Measurements from ENCODE around the gene LUZP2. TPM values are rescaled to one million over a fixed set of nuclear protein-coding genes. Genes with fewer than 3 reads are reported as not detected.

LUZP2 gene
- total RNA-seq, 4 donors from 2014 or later, result 0.23 to 0.83 (median 0.48) TPM

DNA sequence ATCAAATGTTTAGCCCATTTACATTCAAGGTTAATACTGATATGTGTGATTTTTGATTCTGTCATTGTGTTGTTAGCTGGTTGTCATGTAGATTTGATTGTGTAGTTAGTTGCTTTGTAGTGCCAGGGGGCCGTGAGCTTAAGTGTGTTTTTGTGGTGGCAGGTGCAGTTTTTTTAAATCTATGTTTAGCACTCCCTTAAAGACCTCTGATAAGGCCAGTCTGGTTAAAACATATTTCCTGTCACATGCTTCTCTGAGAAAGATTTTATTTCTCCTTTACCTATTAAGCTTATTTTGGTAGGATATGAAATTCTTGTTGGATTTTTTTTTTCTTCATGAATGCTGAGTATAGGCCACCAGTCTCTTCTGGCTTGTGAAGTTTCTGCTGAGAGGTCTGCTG lies 540.6 kb downstream of the LUZP2 start:
- WGBS, 2 donors, result 59 to 64% methylated on average over 1 of the region's 1 CpG

GRCh38 chr11:25038131-25038530 lies 541.3 kb downstream of the LUZP2 start:
- intact Hi-C loops (cut with DNase I), result no loop called here
- H3K27me3 ChIP-seq, result no peaks in the 10 kb centered on the region
- no peak overlapping the region for H3K27ac ChIP-seq
- H3K36me3 ChIP-seq, result no peaks in the 10 kb centered on the region
- no peaks in the 10 kb centered on the region for H3K9me3 ChIP-seq
- DNase-seq, result no peak
- no peaks in the 10 kb centered on the region for H3K4me1 ChIP-seq
- TF ChIP-seq POLR2A (IDR thresholded peaks at IDR 0.05), result no peak
- no peak for TF ChIP-seq CTCF (IDR thresholded peaks at IDR 0.05)
- H3K4me3 ChIP-seq, result no peak overlapping the region

More for the DNA sequence above, 540.6 kb downstream of the LUZP2 start:
- no peak for DNase-seq
- Histone ChIP-seq H3K27ac (no peak overlapping the region), H3K36me3 (no peaks in the 10 kb centered on the region), H3K4me1 (no peaks in the 10 kb centered on the region), H3K27me3 (no peaks in the 10 kb centered on the region), H3K4me3 (no peak overlapping the region), H3K9me3 (no peaks in the 10 kb centered on the region)
- intact Hi-C loops (cut with DNase I), result no loop called here
- TF ChIP-seq CTCF (IDR thresholded peaks at IDR 0.05), result no peak
- TF ChIP-seq POLR2A (IDR thresholded peaks at IDR 0.05), result no peak

- no peak for DNase-seq
- intact Hi-C loops (cut with DNase I), result no loop called here
- Histone ChIP-seq H3K27me3 (no peaks in the 10 kb centered on the region), H3K27ac (no peak overlapping the region), H3K9me3 (no peaks in the 10 kb centered on the region), H3K36me3 (no peaks in the 10 kb centered on the region), H3K4me1 (no peaks in the 10 kb centered on the region), H3K4me3 (no peak overlapping the region)
- no peak for TF ChIP-seq CTCF (IDR thresholded peaks at IDR 0.05)
- no peak for TF ChIP-seq POLR2A (IDR thresholded peaks at IDR 0.05)
- 93 to 94% methylated on average over 2 of the region's 2 CpGs for WGBS, 2 donors
Observed at GRCh38 chr11:25039165-25039564, 542.3 kb downstream of the LUZP2 start.

GRCh38 chr11:25048632-25049031 lies 551.8 kb downstream of the LUZP2 start:
- 84% methylated on average over 1 of the region's 1 CpG for WGBS, 2 donors
- H3K4me1 ChIP-seq, result no peaks in the 10 kb centered on the region
- H3K27ac ChIP-seq, result no peak overlapping the region
- intact Hi-C loops (cut with DNase I), result no loop called here
- no peaks in the 10 kb centered on the region for H3K36me3 ChIP-seq
- no peak for DNase-seq
- no peak for TF ChIP-seq CTCF (IDR thresholded peaks at IDR 0.05)
- TF ChIP-seq POLR2A (IDR thresholded peaks at IDR 0.05), result no peak
- no peaks in the 10 kb centered on the region for H3K27me3 ChIP-seq
- H3K4me3 ChIP-seq, result no peak overlapping the region
- H3K9me3 ChIP-seq, result no peaks in the 10 kb centered on the region

- Histone ChIP-seq H3K36me3 (no peaks in the 10 kb centered on the region), H3K4me1 (no peaks in the 10 kb centered on the region), H3K27me3 (no peaks in the 10 kb centered on the region), H3K4me3 (no peak overlapping the region), H3K27ac (no peak overlapping the region), H3K9me3 (no peaks in the 10 kb centered on the region)
- no peak for DNase-seq
- TF ChIP-seq CTCF (IDR thresholded peaks at IDR 0.05) (no peak), POLR2A (IDR thresholded peaks at IDR 0.05) (no peak)
- intact Hi-C loops (cut with DNase I), result no loop called here
Observed at GRCh38 chr11:25052844-25053243, 556.0 kb downstream of the LUZP2 start.
